ENCODE results near the gene STRN4. TPM values are rescaled to one million over a fixed set of nuclear protein-coding genes. Genes with fewer than 3 reads are reported as not detected.

Gene STRN4
- total and polyA plus RNA-seq, 9 of the 15 experiments (the other 6 are each of a cell fraction or from before 2014, with no cell fraction given): 0.62 to 83.7 (median 36.9) TPM

- peak; percentile 34 for TF ChIP-seq NUFIP1 (IDR thresholded peaks at IDR 0.05; ENCODE audit: partially characterized antibody)
- no peak for TF ChIP-seq ZNF3 (CRISPR knock-in tag; IDR thresholded peaks at IDR 0.05)
- no peak for TF ChIP-seq HDAC6 (IDR thresholded peaks at IDR 0.05; ENCODE audit: low read depth, low read length)
- TF ChIP-seq ZZZ3 (IDR thresholded peaks at IDR 0.05): no peak
- no peak for TF ChIP-seq ZNF282 (CRISPR knock-in tag; IDR thresholded peaks at IDR 0.05)
- TF ChIP-seq WHSC1 (IDR thresholded peaks at IDR 0.05; ENCODE audit: low read length): no peak
- no peak for TF ChIP-seq ZNF140 (CRISPR knock-in tag; IDR thresholded peaks at IDR 0.05)
- TF ChIP-seq SIN3A (IDR thresholded peaks at IDR 0.05; ENCODE audit: borderline replicate concordance in 2 of 2, control insufficient read depth in 1 of 2, low read depth in 2 of 2, low read length in 2 of 2): peak; percentile 13; a peak in 1 of 4 replicates
- no peak for TF ChIP-seq TCF3 (CRISPR knock-in tag; IDR thresholded peaks at IDR 0.05)
- no peak for TF ChIP-seq ZNF165 (CRISPR knock-in tag; IDR thresholded peaks at IDR 0.05; ENCODE audit: borderline replicate concordance)
- TF ChIP-seq ZNF124 (CRISPR knock-in tag; IDR thresholded peaks at IDR 0.05): no peak
- 0 out of 2 replicates have a peak, but pooled peaks have one; percentile 21 for TF ChIP-seq POLR2A (conservative IDR thresholded peaks at IDR 0.05)
- TF ChIP-seq HLTF (IDR thresholded peaks at IDR 0.05): peak; percentile 59; the same call in 1 of the 2 replicates
- TF ChIP-seq YBX1 (IDR thresholded peaks at IDR 0.05): no peak
- no peak for TF ChIP-seq SMAD2 (IDR thresholded peaks at IDR 0.05; ENCODE audit: low read depth, low read length)
- TF ChIP-seq ZNF280A (IDR thresholded peaks at IDR 0.05; ENCODE audit: low read depth, partially characterized antibody): no peak
- TF ChIP-seq ZNF280B (CRISPR knock-in tag; IDR thresholded peaks at IDR 0.05): no peak
- TF ChIP-seq IRF2 (CRISPR knock-in tag; IDR thresholded peaks at IDR 0.05): no peak
- no peak for TF ChIP-seq ZSCAN32 (CRISPR knock-in tag; IDR thresholded peaks at IDR 0.05)
- TF ChIP-seq ZNF717 (CRISPR knock-in tag; IDR thresholded peaks at IDR 0.05): no peak
- TF ChIP-seq CUX1 (CRISPR knock-in tag; IDR thresholded peaks at IDR 0.05): no peak
Observed at GRCh38 chr19:46785054-46785979, 39.1 kb upstream of the STRN4 start (continued).
